ENCODE data around the gene TCEAL5.
"Not testable (repeated sequence)": the region's sequence is repeated elsewhere in the genome, so short reads cannot be mapped to it uniquely, and the experiment has no call there.

The TCEAL5 gene

GRCh38 chrX:103276581-103277002 is at the start of gene TCEAL5:
Gene TCEAL5 (minus strand): TSS chrX:103276750. CDS start chrX:103274563, 2,187 bp downstream.
- DNase-seq (ENCODE audit: low read depth in 2 of 2) = no peak

GRCh38 chrX:103311399-103311780 is 34.8 kb upstream of the TCEAL5 start:
- DNase-seq (ENCODE audit: low read depth in 2 of 2) = no peak

GRCh38 chrX:103310555-103311398 is 34.2 kb upstream of the TCEAL5 start, which contains the start of gene BEX2:
Gene BEX2 (minus strand): TSS chrX:103310990. CDS start chrX:103309976, 1,014 bp downstream.
- peak; percentile 73 to 81 for DNase-seq (ENCODE audit: low read depth in 2 of 2)

- DNase-seq (ENCODE audit: low read depth in 2 of 2) = no peak
Observed at GRCh38 chrX:103309860-103310554, 33.5 kb upstream of the TCEAL5 start.

GRCh38 chrX:103305666-103306065 is 29.1 kb upstream of the TCEAL5 start:
- DNase-seq (ENCODE audit: low read depth in 2 of 2) = not testable (repeated sequence)

- no peak for DNase-seq (ENCODE audit: low read depth in 2 of 2)
Observed at GRCh38 chrX:103304705-103305104, 28.2 kb upstream of the TCEAL5 start.

GRCh38 chrX:103293118-103293517 is 16.6 kb upstream of the TCEAL5 start:
- no peak for DNase-seq (ENCODE audit: low read depth in 2 of 2)

GRCh38 chrX:103279624-103280023 is 3.1 kb upstream of the TCEAL5 start:
- no peak for DNase-seq (ENCODE audit: low read depth in 2 of 2)

- no peak for DNase-seq (ENCODE audit: low read depth in 2 of 2)
Observed at GRCh38 chrX:103275947-103276567, 493 bp downstream of the TCEAL5 start.

GRCh38 chrX:103274284-103274683 is 2.3 kb downstream of the TCEAL5 start:
- DNase-seq (ENCODE audit: low read depth in 2 of 2) = no peak

- no peak for DNase-seq (ENCODE audit: low read depth in 2 of 2)
Observed at GRCh38 chrX:103258275-103258674, 18.3 kb downstream of the TCEAL5 start.

GRCh38 chrX:103256651-103257050 is 19.9 kb downstream of the TCEAL5 start:
- DNase-seq (ENCODE audit: low read depth in 2 of 2) = no peak

- DNase-seq (ENCODE audit: low read depth in 2 of 2) = peak; percentile 33 to 42
Observed at GRCh38 chrX:103254921-103255493, 21.5 kb downstream of the TCEAL5 start, which contains the start of gene TCEAL8. Gene TCEAL8 (minus strand): TSS chrX:103255155. CDS start chrX:103253979, 1,176 bp downstream.

GRCh38 chrX:103254171-103254824 is 22.3 kb downstream of the TCEAL5 start:
- DNase-seq (ENCODE audit: low read depth in 2 of 2) = peak; percentile 4 to 17

GRCh38 chrX:103253608-103254007 is 22.9 kb downstream of the TCEAL5 start:
- DNase-seq (ENCODE audit: low read depth in 2 of 2) = no peak

GRCh38 chrX:103250977-103251376 is 25.6 kb downstream of the TCEAL5 start:
- DNase-seq (ENCODE audit: low read depth in 2 of 2) = no peak

GRCh38 chrX:103249805-103250204 is 26.7 kb downstream of the TCEAL5 start:
- no peak for DNase-seq (ENCODE audit: low read depth in 2 of 2)

GRCh38 chrX:103248553-103248952 is 28.0 kb downstream of the TCEAL5 start:
- DNase-seq (ENCODE audit: low read depth in 2 of 2) = no peak

- DNase-seq (ENCODE audit: low read depth in 2 of 2) = no peak
Observed at GRCh38 chrX:103240155-103240554, 36.4 kb downstream of the TCEAL5 start.

GRCh38 chrX:103236296-103236695 is 40.3 kb downstream of the TCEAL5 start:
- no peak for DNase-seq (ENCODE audit: low read depth in 2 of 2)

GRCh38 chrX:103235608-103236007 is 40.9 kb downstream of the TCEAL5 start:
- DNase-seq (ENCODE audit: low read depth in 2 of 2) = not testable (repeated sequence)

Data from stimulated activated CD4-positive, alpha-beta T cell treated with anti-CD3 and anti-CD28 coated beads, Interleukin-15, amount 100 ng/mL, for 48 hours (primary cell).